ENCODE results near the gene FCHSD2. TPM values are rescaled to one million over a fixed set of nuclear protein-coding genes. Genes with fewer than 3 reads are reported as not detected.
"Not testable (repeated sequence)": the region's sequence is repeated elsewhere in the genome, so short reads cannot be mapped to it uniquely, and the experiment has no call there.

FCHSD2 gene
- polyA plus RNA-seq, 3 donors, result 14.5 to 43.5 (median 16.6) TPM

DNA sequence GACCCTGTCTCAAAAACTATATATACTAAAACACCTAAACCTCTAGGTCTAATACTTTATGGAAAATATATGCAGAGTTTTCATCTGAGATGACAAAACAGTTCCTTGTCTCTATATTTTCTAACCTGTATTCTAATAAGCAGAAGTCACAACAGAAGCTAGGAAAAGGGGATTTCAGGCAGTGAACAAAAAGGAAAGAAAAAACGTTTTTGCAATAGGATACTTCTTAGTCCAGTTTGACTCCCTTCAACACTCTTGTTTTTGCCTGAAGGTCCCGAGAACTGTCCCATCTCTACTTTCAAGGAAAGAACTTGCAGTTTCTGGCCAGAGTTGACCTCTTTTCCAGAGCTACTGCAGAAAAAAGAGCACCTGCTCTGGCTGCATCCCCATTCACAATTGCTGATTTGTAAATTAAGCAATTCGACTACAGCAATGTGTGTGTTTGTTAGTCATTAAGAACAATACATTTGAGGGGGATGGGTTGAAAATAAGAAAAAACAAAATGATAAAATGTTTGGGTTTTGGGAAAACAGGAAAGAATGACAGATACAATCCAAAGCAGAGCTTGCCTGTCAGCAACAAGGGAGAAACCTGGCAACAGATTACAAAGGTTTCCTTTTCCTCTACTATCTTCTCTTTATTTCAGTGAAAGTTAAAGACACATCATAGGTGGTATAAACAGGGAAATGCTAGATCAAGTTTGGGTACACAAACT is 160.0 kb downstream of the FCHSD2 start:
- intact Hi-C loops (cut with micrococcal nuclease), result no loop called here
- TF ChIP-seq, protein P1, sequence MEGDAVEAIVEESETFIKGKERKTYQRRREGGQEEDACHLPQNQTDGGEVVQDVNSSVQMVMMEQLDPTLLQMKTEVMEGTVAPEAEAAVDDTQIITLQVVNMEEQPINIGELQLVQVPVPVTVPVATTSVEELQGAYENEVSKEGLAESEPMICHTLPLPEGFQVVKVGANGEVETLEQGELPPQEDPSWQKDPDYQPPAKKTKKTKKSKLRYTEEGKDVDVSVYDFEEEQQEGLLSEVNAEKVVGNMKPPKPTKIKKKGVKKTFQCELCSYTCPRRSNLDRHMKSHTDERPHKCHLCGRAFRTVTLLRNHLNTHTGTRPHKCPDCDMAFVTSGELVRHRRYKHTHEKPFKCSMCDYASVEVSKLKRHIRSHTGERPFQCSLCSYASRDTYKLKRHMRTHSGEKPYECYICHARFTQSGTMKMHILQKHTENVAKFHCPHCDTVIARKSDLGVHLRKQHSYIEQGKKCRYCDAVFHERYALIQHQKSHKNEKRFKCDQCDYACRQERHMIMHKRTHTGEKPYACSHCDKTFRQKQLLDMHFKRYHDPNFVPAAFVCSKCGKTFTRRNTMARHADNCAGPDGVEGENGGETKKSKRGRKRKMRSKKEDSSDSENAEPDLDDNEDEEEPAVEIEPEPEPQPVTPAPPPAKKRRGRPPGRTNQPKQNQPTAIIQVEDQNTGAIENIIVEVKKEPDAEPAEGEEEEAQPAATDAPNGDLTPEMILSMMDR (IDR thresholded peaks at IDR 0.05), result no peak
- H3K4me2 ChIP-seq (replicated peaks; ENCODE audit: extremely low read depth, low read length, poor library complexity, severe bottlenecking), result peak overlapping the region; percentile 27
- H2AFZ ChIP-seq (ENCODE audit: insufficient read depth, low read depth, low read length, poor library complexity, severe bottlenecking), result no peak overlapping the region
- H3K36me3 ChIP-seq (replicated peaks in 1 of 2; ENCODE audit: control insufficient read depth in 1 of 2, insufficient read depth in 2 of 2, low read length in 2 of 2), result peaks cover 13 to 20% of the 10 kb centered on the region in 2 donors
- H3K4me1 Mint-ChIP-seq, result peaks cover 56% of the 10 kb centered on the region
- H3K9me3 Mint-ChIP-seq, result peaks cover 0 to 10% (median 4%) of the 10 kb centered on the region in 7 donors
- peak overlapping the region; percentile 47 to 79 (median 76) for H3K27ac Mint-ChIP-seq
- no peaks in the 10 kb centered on the region for H3K27me3 ChIP-seq (ENCODE audit: control insufficient read depth in 2 of 2, insufficient read depth in 2 of 2, low read length in 2 of 2)
- DNase-seq, result peak in 2 of 3 donors; percentile 38 to 48
- no peaks in the 10 kb centered on the region for H4K20me1 ChIP-seq (ENCODE audit: insufficient read depth, low read length)
- H3K27ac ChIP-seq (ENCODE audit: low read depth in 1 of 2, low read length in 2 of 2), result peak overlapping the region; percentile 42 to 72
- H3K79me2 ChIP-seq (ENCODE audit: insufficient read depth, low read length), result peaks cover 20% of the 10 kb centered on the region
- H3K9me3 ChIP-seq (replicated peaks in 1 of 2; ENCODE audit: control insufficient read depth in 1 of 2, insufficient read depth in 1 of 2, low read length in 2 of 2), result no peaks in the 10 kb centered on the region
- peaks cover 60 to 67% of the 10 kb centered on the region in 2 donors for H3K4me1 ChIP-seq (ENCODE audit: control insufficient read depth in 1 of 2, insufficient read depth in 2 of 2, low read length in 2 of 2)
- WGBS (ENCODE audit: insufficient coverage), result 71% methylated on average over 1 of the region's 3 CpGs
- no peak overlapping the region for H3K9ac ChIP-seq (ENCODE audit: insufficient read depth, low read length, poor library complexity, severe bottlenecking)
- H3K4me3 ChIP-seq (replicated peaks in 1 of 3; ENCODE audit: low read depth in 2 of 3, low read length in 3 of 3), result peak overlapping the region in 1 of 3 experiments; percentile 26
- H3K4me3 Mint-ChIP-seq, result no peak overlapping the region
- H3K27me3 Mint-ChIP-seq (ENCODE audit: low read depth in 3 of 3), result no peaks in the 10 kb centered on the region
- peaks cover 35 to 41% of the 10 kb centered on the region in 2 donors for H3K36me3 Mint-ChIP-seq

DNA sequence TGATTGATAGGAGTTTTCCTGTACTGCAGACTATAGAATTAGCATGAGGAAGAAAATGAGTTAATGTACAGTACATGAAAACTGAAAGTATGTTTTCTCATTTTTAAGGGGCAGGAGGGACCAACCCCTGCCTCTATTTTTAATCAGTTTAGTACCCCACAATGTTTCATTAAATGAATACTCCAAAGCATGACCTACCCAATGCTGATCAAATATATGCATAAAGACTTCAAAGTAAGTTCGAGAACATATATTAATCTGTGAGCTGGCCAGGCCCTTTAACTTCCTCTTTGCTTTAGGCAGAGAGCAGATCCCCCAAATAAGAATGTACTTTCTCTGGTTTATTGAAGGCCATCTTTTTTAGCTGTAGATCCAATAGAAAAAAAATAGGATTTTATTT is 161.0 kb downstream of the FCHSD2 start:
- peak overlapping the region in 1 of 2 donors; percentile 72 for H3K27ac ChIP-seq (ENCODE audit: low read depth in 1 of 2, low read length in 2 of 2)
- DNase-seq, result peak in 2 of 3 donors; percentile 29 to 33
- intact Hi-C loops (cut with micrococcal nuclease), result no loop called here

GRCh38 chr11:72977782-72978181 is 164.3 kb downstream of the FCHSD2 start:
- H3K79me2 ChIP-seq (ENCODE audit: insufficient read depth, low read length), result peaks cover 36% of the 10 kb centered on the region
- not testable (repeated sequence) for DNase-seq; H4K20me1 ChIP-seq (ENCODE audit: insufficient read depth, low read length); H2AFZ ChIP-seq (ENCODE audit: insufficient read depth, low read depth, low read length, poor library complexity, severe bottlenecking); H3K9ac ChIP-seq (ENCODE audit: insufficient read depth, low read length, poor library complexity, severe bottlenecking); H3K27me3 ChIP-seq (ENCODE audit: control insufficient read depth in 2 of 2, insufficient read depth in 2 of 2, low read length in 2 of 2); H3K4me3 ChIP-seq (replicated peaks in 1 of 3; ENCODE audit: low read depth in 2 of 3, low read length in 3 of 3); H3K4me3 Mint-ChIP-seq; H3K4me2 ChIP-seq (replicated peaks; ENCODE audit: extremely low read depth, low read length, poor library complexity, severe bottlenecking); H3K27me3 Mint-ChIP-seq (ENCODE audit: low read depth in 3 of 3); H3K36me3 ChIP-seq (replicated peaks in 1 of 2; ENCODE audit: control insufficient read depth in 1 of 2, insufficient read depth in 2 of 2, low read length in 2 of 2); H3K9me3 ChIP-seq (replicated peaks in 1 of 2; ENCODE audit: control insufficient read depth in 1 of 2, insufficient read depth in 1 of 2, low read length in 2 of 2)
- intact Hi-C loops (cut with micrococcal nuclease), result loop anchor here in 1 of 2 donors (10.0 kb wide), 1 partner anchor 47 kb away; no protein-coding TSS in a partner anchor
- peaks cover 80 to 86% of the 10 kb centered on the region in 2 donors for H3K4me1 ChIP-seq (ENCODE audit: control insufficient read depth in 1 of 2, insufficient read depth in 2 of 2, low read length in 2 of 2)
- Mint-ChIP-seq H3K4me1 (peaks cover 77% of the 10 kb centered on the region), H3K9me3 (peaks cover 0 to 11% (median 7%) of the 10 kb centered on the region in 7 donors), H3K27ac (peak overlapping the region in 6 of 7 donors; percentile 50 to 98 (median 88)), H3K36me3 (peaks cover 24 to 29% of the 10 kb centered on the region in 2 donors)
- WGBS (ENCODE audit: insufficient coverage), result no CpG with 5 or more reads among the region's 2 CpGs
- peak overlapping the region in 1 of 2 donors; percentile 87 for H3K27ac ChIP-seq (ENCODE audit: low read depth in 1 of 2, low read length in 2 of 2)

More for the DNA sequence above, 161.0 kb downstream of the FCHSD2 start:
- Histone ChIP-seq H3K4me2 (replicated peaks; ENCODE audit: extremely low read depth, low read length, poor library complexity, severe bottlenecking) (peak overlapping the region; percentile 48), H3K9me3 (replicated peaks in 1 of 2; ENCODE audit: control insufficient read depth in 1 of 2, insufficient read depth in 1 of 2, low read length in 2 of 2) (no peaks in the 10 kb centered on the region), H4K20me1 (ENCODE audit: insufficient read depth, low read length) (no peaks in the 10 kb centered on the region), H3K9ac (ENCODE audit: insufficient read depth, low read length, poor library complexity, severe bottlenecking) (no peak overlapping the region), H3K27me3 (ENCODE audit: control insufficient read depth in 2 of 2, insufficient read depth in 2 of 2, low read length in 2 of 2) (no peaks in the 10 kb centered on the region), H3K36me3 (replicated peaks in 1 of 2; ENCODE audit: control insufficient read depth in 1 of 2, insufficient read depth in 2 of 2, low read length in 2 of 2) (peaks cover 13 to 20% of the 10 kb centered on the region in 2 donors), H3K79me2 (ENCODE audit: insufficient read depth, low read length) (peaks cover 21% of the 10 kb centered on the region), H3K4me1 (ENCODE audit: control insufficient read depth in 1 of 2, insufficient read depth in 2 of 2, low read length in 2 of 2) (peaks cover 63 to 67% of the 10 kb centered on the region in 2 donors), H2AFZ (ENCODE audit: insufficient read depth, low read depth, low read length, poor library complexity, severe bottlenecking) (no peak overlapping the region), H3K4me3 (replicated peaks in 1 of 3; ENCODE audit: low read depth in 2 of 3, low read length in 3 of 3) (peak overlapping the region in 1 of 3 experiments; percentile 37)
- Mint-ChIP-seq H3K4me3 (peak overlapping the region; percentile 31 to 46), H3K4me1 (peaks cover 58% of the 10 kb centered on the region), H3K27me3 (ENCODE audit: low read depth in 3 of 3) (no peaks in the 10 kb centered on the region), H3K27ac (peak overlapping the region; percentile 57 to 90 (median 77)), H3K9me3 (peaks cover 0 to 11% (median 7%) of the 10 kb centered on the region in 7 donors), H3K36me3 (peaks cover 34 to 37% of the 10 kb centered on the region in 2 donors)
- TF ChIP-seq, protein P1 (IDR thresholded peaks at IDR 0.05), result no peak
- WGBS (ENCODE audit: insufficient coverage), result no CpG with 5 or more reads among the region's 1 CpG

All from CD14-positive monocyte (primary cell).